Measurements from ENCODE around the gene ATP6V1G2.

ATP6V1G2 gene

GRCh38 chr6:31546958-31547726 is 734 bp upstream of the ATP6V1G2 start, which contains the start of gene NFKBIL1:
TSS of gene NFKBIL1 (plus strand) at chr6:31547608. CDS start at chr6:31547695, 87 bp downstream.
- DNase-seq, result peak; percentile 88

GRCh38 chr6:31545291-31545690 is 1.1 kb downstream of the ATP6V1G2 start:
- no peak for DNase-seq

- DNase-seq, result no peak
These were observed 1.7 kb downstream of the ATP6V1G2 start for GRCh38 chr6:31544676-31545075.

GRCh38 chr6:31543639-31544038 is 2.8 kb downstream of the ATP6V1G2 start:
- no peak for DNase-seq

GRCh38 chr6:31541658-31542521 is 4.5 kb downstream of the ATP6V1G2 start, which contains the start of gene DDX39B:
TSS of gene DDX39B (minus strand) at chr6:31542003. CDS start at chr6:31540532, 1,471 bp downstream.
- peak; percentile 90 for DNase-seq

- no peak for DNase-seq
These were observed 5.2 kb downstream of the ATP6V1G2 start for GRCh38 chr6:31541059-31541657.

- DNase-seq, result no peak
These were observed 5.8 kb downstream of the ATP6V1G2 start for GRCh38 chr6:31540640-31541039.

GRCh38 chr6:31538805-31539400 is 7.5 kb downstream of the ATP6V1G2 start:
- no peak for DNase-seq

- no peak for DNase-seq
These were observed 10.7 kb downstream of the ATP6V1G2 start for GRCh38 chr6:31535538-31536324.

- DNase-seq, result no peak
These were observed 11.8 kb downstream of the ATP6V1G2 start for GRCh38 chr6:31534521-31535040.

- DNase-seq, result no peak
These were observed 12.4 kb downstream of the ATP6V1G2 start for GRCh38 chr6:31534011-31534410.

GRCh38 chr6:31533455-31533841 is 13.0 kb downstream of the ATP6V1G2 start:
- DNase-seq, result no peak

GRCh38 chr6:31532644-31533454 is 13.6 kb downstream of the ATP6V1G2 start:
- DNase-seq, result no peak

- DNase-seq, result no peak
These were observed 14.4 kb downstream of the ATP6V1G2 start for GRCh38 chr6:31531771-31532643.

- no peak for DNase-seq
These were observed 15.2 kb downstream of the ATP6V1G2 start for GRCh38 chr6:31531162-31531561.

- no peak for DNase-seq
These were observed 15.7 kb downstream of the ATP6V1G2 start for GRCh38 chr6:31530659-31531058.

- DNase-seq, result no peak
These were observed 16.9 kb downstream of the ATP6V1G2 start for GRCh38 chr6:31529329-31530150.

GRCh38 chr6:31528821-31529328 is 17.5 kb downstream of the ATP6V1G2 start, which contains the start of gene MCCD1:
TSS of gene MCCD1 (plus strand) at chr6:31528962. CDS start at chr6:31529015, 53 bp downstream.
- no peak for DNase-seq

All from NCI-H1092 (cell line).